NT2/D1 (cell line): Measurements from ENCODE around the gene NPSR1.

Experiments
- SUZ12 ChIP-seq: IDR thresholded peaks from 2 replicates; pipeline ENCODE4 v1.6.1; 2011; ENCODE audit not compliant: insufficient read length, insufficient read depth; ENCODE audit errors: extremely low read depth
- ZNF274 ChIP-seq: IDR thresholded peaks from 2 replicates; pipeline ENCODE4 v1.6.1; 2011; ENCODE audit warnings: mild to moderate bottlenecking, low read depth, low read length

GRCh38 chr7:34728156-34728555 lies 70.1 kb downstream of the NPSR1 start:
- no peak for TF ChIP-seq ZNF274
- TF ChIP-seq SUZ12, result no peak
